ENCODE measurements around the gene ATOSA. TPM values are rescaled to one million over a fixed set of nuclear protein-coding genes. Genes with fewer than 3 reads are reported as not detected.

The ATOSA gene
- total and polyA plus RNA-seq, 2 of the 13 experiments (the other 11 are each of a cell fraction or from before 2014, with no cell fraction given): 6.6 to 16.3 TPM

GRCh38 chr15:52678468-52679231 lies 538 bp downstream of the ATOSA start (continued):
- TF ChIP-seq ZNF598 (CRISPR knock-in tag; IDR thresholded peaks at IDR 0.05; ENCODE audit: borderline replicate concordance) (peak; percentile 14; the same call in 1 of the 2 replicates), ZC3H13 (CRISPR knock-in tag; IDR thresholded peaks at IDR 0.05) (no peak), HNRNPUL1 (IDR thresholded peaks at IDR 0.05; ENCODE audit: low read depth, low read length) (no peak), FOXO1 (CRISPR knock-in tag; IDR thresholded peaks at IDR 0.05) (peak; percentile 54), ZNF317 (CRISPR knock-in tag; IDR thresholded peaks at IDR 0.05) (peak; percentile 69), FLYWCH1 (CRISPR knock-in tag; IDR thresholded peaks at IDR 0.05) (0 out of 2 replicates have a peak, but pooled peaks have one; percentile 21), ZNF670 (CRISPR knock-in tag; IDR thresholded peaks at IDR 0.05; ENCODE audit: borderline replicate concordance) (peak; percentile 51; the same call in 1 of the 2 replicates), PAF1 (CRISPR knock-in tag; IDR thresholded peaks at IDR 0.05) (no peak), TIGD3 (CRISPR knock-in tag; IDR thresholded peaks at IDR 0.05; ENCODE audit: borderline replicate concordance) (peak; percentile 17; the same call in 1 of the 2 replicates), MTERF4 (CRISPR knock-in tag; IDR thresholded peaks at IDR 0.05) (no peak), GLMP (CRISPR knock-in tag; IDR thresholded peaks at IDR 0.05; ENCODE audit: borderline replicate concordance) (no peak), TRIM24 (CRISPR knock-in tag; IDR thresholded peaks at IDR 0.05) (no peak), LRRFIP1 (CRISPR knock-in tag; conservative IDR thresholded peaks at IDR 0.05) (no peak), SIX4 (CRISPR knock-in tag; IDR thresholded peaks at IDR 0.05) (peak; percentile 46; the same call in 1 of the 2 replicates), ZNF34 (CRISPR knock-in tag; IDR thresholded peaks at IDR 0.05; ENCODE audit: borderline replicate concordance) (0 out of 2 replicates have a peak, but pooled peaks have one; percentile 24), ZSCAN20 (CRISPR knock-in tag; IDR thresholded peaks at IDR 0.05; ENCODE audit: borderline replicate concordance) (no peak; the same call in 1 of the 2 replicates), ATF7 (IDR thresholded peaks at IDR 0.05) (no peak), ATF7 (CRISPR knock-in tag; IDR thresholded peaks at IDR 0.05) (no peak), ZNF792 (CRISPR knock-in tag; IDR thresholded peaks at IDR 0.05) (no peak), ZBTB26 (CRISPR knock-in tag; IDR thresholded peaks at IDR 0.05; ENCODE audit: borderline replicate concordance) (no peak), PHF21A (CRISPR knock-in tag; IDR thresholded peaks at IDR 0.05) (peak; percentile 83)

Measured in HepG2 (cell line).